K562 (cell line): ENCODE results near the gene ITPR1.

ENCODE experiments used
- BCL6 ChIP-seq: fragments of 250-450 bp; sonication (Bioruptor Pico); IDR thresholded peaks from 2 replicates; pipeline ENCODE4 v1.4.0; 2020
- FOXM1 ChIP-seq, 2 experiments: fragments of 450-650 bp in 1 of 2; sonication (generic) in 1 of 2; formaldehyde crosslinking in 1 of 2; IDR thresholded peaks; 2 replicates each; pipeline versions ENCODE4 v1.6.1 to v1.9.0; 2017 to 2022; ENCODE audit warnings: low read depth in 2 of 2, mild to moderate bottlenecking in 2 of 2, missing genetic modification reagents in 1 of 2, moderate library complexity in 1 of 2
- FOXP4 ChIP-seq: sonication (generic); formaldehyde crosslinking; IDR thresholded peaks from 2 replicates; pipeline ENCODE4 v1.8.0; 2022; ENCODE audit warnings: mild to moderate bottlenecking, missing genetic modification reagents, borderline replicate concordance
- JUNB ChIP-seq: fragments of 450-650 bp; formaldehyde crosslinking; conservative IDR thresholded peaks from 2 replicates; pipeline ENCODE4 v1.4.0; 2020; ENCODE audit warnings: mild to moderate bottlenecking
- KAT7 ChIP-seq: sonication (generic); formaldehyde crosslinking; IDR thresholded peaks from 2 replicates; pipeline ENCODE4 v1.8.0; 2022; ENCODE audit warnings: missing genetic modification reagents, mild to moderate bottlenecking, borderline replicate concordance
- PATZ1 ChIP-seq: fragments of 250-450 bp; sonication (Bioruptor Pico); IDR thresholded peaks from 2 replicates; pipeline ENCODE4 v1.5.0; 2020; ENCODE audit warnings: mild to moderate bottlenecking, borderline replicate concordance
- POLR2AphosphoS5 ChIP-seq: IDR thresholded peaks from 2 replicates; pipeline ENCODE4 v1.6.1; 2011; ENCODE audit warnings: mild to moderate bottlenecking, low read depth, low read length, moderate library complexity; ENCODE audit not compliant: control insufficient read depth, insufficient read depth
- SREBF1 ChIP-seq: fragments of 150-350 bp; IDR thresholded peaks from 2 replicates; pipeline ENCODE4 v1.6.1; 2014; ENCODE audit warnings: antibody characterized with exemption, low read depth, low read length, borderline replicate concordance
- TBL1XR1 ChIP-seq, 2 experiments: IDR thresholded peaks; 2 replicates each; pipeline ENCODE4 v1.6.1; 2012; ENCODE audit warnings: improper control_type of control experiment in 2 of 2, low read length in 2 of 2, mild to moderate bottlenecking in 1 of 2
- ZBTB7A ChIP-seq: IDR thresholded peaks from 2 replicates; pipeline ENCODE4 v1.6.1; 2011; ENCODE audit warnings: low read depth, mild to moderate bottlenecking, low read length, moderate library complexity, borderline replicate concordance; ENCODE audit not compliant: control insufficient read depth
- ZFP91 ChIP-seq: sonication (generic); formaldehyde crosslinking; IDR thresholded peaks from 2 replicates; pipeline ENCODE4 v1.8.0; 2022; ENCODE audit warnings: mild to moderate bottlenecking, missing genetic modification reagents
- ZNF133 ChIP-seq: fragments of 250-450 bp; sonication (Bioruptor Pico); IDR thresholded peaks from 2 replicates; pipeline ENCODE4 v1.4.0; 2020; ENCODE audit warnings: mild to moderate bottlenecking
- TF ChIP-seq, protein P1 (sequence below): sonication (generic); formaldehyde crosslinking; IDR thresholded peaks from 2 replicates; pipeline ENCODE4 v1.8.1; 2023; ENCODE audit warnings: mild to moderate bottlenecking, missing genetic modification reagents
- TF ChIP-seq, protein P2 (sequence below), 3 experiments: IDR thresholded peaks in 2 of 3; conservative IDR thresholded peaks in 1 of 3; 2 replicates each; pipeline ENCODE4 v1.5.1; 2011 to 2012; ENCODE audit warnings: low read length in 3 of 3, mild to moderate bottlenecking in 3 of 3, control low read depth in 2 of 3, improper control_type of control experiment in 1 of 3, inconsistent platforms in 1 of 3, low read depth in 1 of 3, mixed read lengths in 1 of 3, moderate library complexity in 1 of 3; ENCODE audit not compliant: insufficient read depth in 2 of 3

- TF ChIP-seq ZNF133 (CRISPR knock-in tag): no peak
- TF ChIP-seq, protein P1, sequence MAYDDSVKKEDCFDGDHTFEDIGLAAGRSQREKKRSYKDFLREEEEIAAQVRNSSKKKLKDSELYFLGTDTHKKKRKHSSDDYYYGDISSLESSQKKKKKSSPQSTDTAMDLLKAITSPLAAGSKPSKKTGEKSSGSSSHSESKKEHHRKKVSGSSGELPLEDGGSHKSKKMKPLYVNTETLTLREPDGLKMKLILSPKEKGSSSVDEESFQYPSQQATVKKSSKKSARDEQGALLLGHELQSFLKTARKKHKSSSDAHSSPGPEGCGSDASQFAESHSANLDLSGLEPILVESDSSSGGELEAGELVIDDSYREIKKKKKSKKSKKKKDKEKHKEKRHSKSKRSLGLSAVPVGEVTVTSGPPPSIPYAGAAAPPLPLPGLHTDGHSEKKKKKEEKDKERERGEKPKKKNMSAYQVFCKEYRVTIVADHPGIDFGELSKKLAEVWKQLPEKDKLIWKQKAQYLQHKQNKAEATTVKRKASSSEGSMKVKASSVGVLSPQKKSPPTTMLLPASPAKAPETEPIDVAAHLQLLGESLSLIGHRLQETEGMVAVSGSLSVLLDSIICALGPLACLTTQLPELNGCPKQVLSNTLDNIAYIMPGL: no peak
- TF ChIP-seq, protein P2, sequence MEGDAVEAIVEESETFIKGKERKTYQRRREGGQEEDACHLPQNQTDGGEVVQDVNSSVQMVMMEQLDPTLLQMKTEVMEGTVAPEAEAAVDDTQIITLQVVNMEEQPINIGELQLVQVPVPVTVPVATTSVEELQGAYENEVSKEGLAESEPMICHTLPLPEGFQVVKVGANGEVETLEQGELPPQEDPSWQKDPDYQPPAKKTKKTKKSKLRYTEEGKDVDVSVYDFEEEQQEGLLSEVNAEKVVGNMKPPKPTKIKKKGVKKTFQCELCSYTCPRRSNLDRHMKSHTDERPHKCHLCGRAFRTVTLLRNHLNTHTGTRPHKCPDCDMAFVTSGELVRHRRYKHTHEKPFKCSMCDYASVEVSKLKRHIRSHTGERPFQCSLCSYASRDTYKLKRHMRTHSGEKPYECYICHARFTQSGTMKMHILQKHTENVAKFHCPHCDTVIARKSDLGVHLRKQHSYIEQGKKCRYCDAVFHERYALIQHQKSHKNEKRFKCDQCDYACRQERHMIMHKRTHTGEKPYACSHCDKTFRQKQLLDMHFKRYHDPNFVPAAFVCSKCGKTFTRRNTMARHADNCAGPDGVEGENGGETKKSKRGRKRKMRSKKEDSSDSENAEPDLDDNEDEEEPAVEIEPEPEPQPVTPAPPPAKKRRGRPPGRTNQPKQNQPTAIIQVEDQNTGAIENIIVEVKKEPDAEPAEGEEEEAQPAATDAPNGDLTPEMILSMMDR (IDR thresholded peaks at IDR 0.05 in 2 of 3, conservative IDR thresholded peaks at IDR 0.05 in 1 of 3; ENCODE audit: insufficient read depth in 2 of 3, low read depth in 1 of 3, low read length in 3 of 3): no peak
- TF ChIP-seq FOXP4 (CRISPR knock-in tag): no peak
- TF ChIP-seq ZBTB7A: no peak
- no peak for TF ChIP-seq ZFP91 (CRISPR knock-in tag)
- TF ChIP-seq TBL1XR1 (IDR thresholded peaks at IDR 0.05; ENCODE audit: low read length in 2 of 2): no peak
- no peak for TF ChIP-seq JUNB (CRISPR knock-in tag)
- TF ChIP-seq SREBF1: no peak
- no peak for TF ChIP-seq POLR2AphosphoS5
- no peak for TF ChIP-seq FOXM1 (IDR thresholded peaks at IDR 0.05; ENCODE audit: low read depth)
- no peak for TF ChIP-seq FOXM1 (CRISPR knock-in tag; IDR thresholded peaks at IDR 0.05; ENCODE audit: low read depth)
- TF ChIP-seq PATZ1: no peak
- TF ChIP-seq BCL6 (CRISPR knock-in tag): no peak
- TF ChIP-seq KAT7 (CRISPR knock-in tag): no peak
These were observed 278.1 kb downstream of the ITPR1 start for GRCh38 chr3:4771243-4771642.
